Suprapubic skin (tissue), 4 donors: ENCODE results near the gene IL15RA. TPM values are rescaled to one million over a fixed set of nuclear protein-coding genes. Genes with fewer than 3 reads are reported as not detected.
A peak's percentile ranks its signal among the peaks of the same experiment; 100 is the strongest.
"Not testable (repeated sequence)": the region's sequence is repeated elsewhere in the genome, so short reads cannot be mapped to it uniquely, and the experiment has no call there.

Source experiments
- DNase-seq, 2 donors: peaks; one replicate each; pipeline ENCODE4 v3.0.0-alpha.2; 2019; ENCODE audit warnings: low spot score in 2 of 2
- H3K27ac ChIP-seq: fragments of 200-600 bp; sonication (generic); one replicate; pipeline ENCODE4 v1.5.1; 2019
- H3K27me3 ChIP-seq: fragments of 200-600 bp; sonication (generic); one replicate; pipeline ENCODE4 v1.5.1; 2019
- H3K36me3 ChIP-seq: fragments of 200-600 bp; sonication (generic); one replicate; pipeline ENCODE4 v1.5.1; 2019
- H3K4me1 ChIP-seq: fragments of 200-600 bp; sonication (generic); one replicate; pipeline ENCODE4 v1.5.1; 2019
- H3K4me3 ChIP-seq: fragments of 200-600 bp; sonication (generic); one replicate; pipeline ENCODE4 v1.5.1; 2019; ENCODE audit warnings: mild to moderate bottlenecking
- H3K9me3 ChIP-seq: fragments of 200-600 bp; sonication (generic); one replicate; pipeline ENCODE4 v1.5.1; 2019
- CTCF ChIP-seq, 2 donors: fragments of 200-600 bp in 1 of 2; fragments of 450-650 bp in 1 of 2; sonication (generic) in 1 of 2; IDR thresholded peaks; one replicate each; pipeline ENCODE4 v1.5.1; 2016 to 2019; ENCODE audit warnings: antibody characterized with exemption in 2 of 2, mild to moderate bottlenecking in 1 of 2, moderate library complexity in 1 of 2
- EP300 ChIP-seq: sonication (generic); formaldehyde crosslinking; IDR thresholded peaks from one replicate; pipeline ENCODE4 v1.6.1; 2017; ENCODE audit warnings: antibody characterized with exemption
- POLR2A ChIP-seq, 2 donors: fragments of 450-650 bp; IDR thresholded peaks; one replicate each; pipeline ENCODE4 v1.6.1; 2017; ENCODE audit warnings: antibody characterized with exemption in 2 of 2, mild to moderate bottlenecking in 2 of 2, moderate library complexity in 2 of 2
- POLR2AphosphoS5 ChIP-seq, 3 donors: sonication (generic); formaldehyde crosslinking; IDR thresholded peaks; one replicate each; pipeline ENCODE4 v1.6.1; 2017; ENCODE audit warnings: antibody characterized with exemption in 3 of 3
- WGBS: methylation state at CpG from one replicate; pipeline ENCODE4 v1.1.5; 2018; 5-methylcytosine and 5-hydroxymethylcytosine counted together
- total RNA-seq, 4 donors: library from RNA; depleted of rRNA; stranded (reverse); fragments of >200 nt; gene quantifications; one replicate each; pipeline ENCODE4 v1.1.0, GENCODE V29; 2016

IL15RA gene
- total RNA-seq, 4 donors from 2014 or later, result 14.1 to 26.5 (median 16.4) TPM

DNA sequence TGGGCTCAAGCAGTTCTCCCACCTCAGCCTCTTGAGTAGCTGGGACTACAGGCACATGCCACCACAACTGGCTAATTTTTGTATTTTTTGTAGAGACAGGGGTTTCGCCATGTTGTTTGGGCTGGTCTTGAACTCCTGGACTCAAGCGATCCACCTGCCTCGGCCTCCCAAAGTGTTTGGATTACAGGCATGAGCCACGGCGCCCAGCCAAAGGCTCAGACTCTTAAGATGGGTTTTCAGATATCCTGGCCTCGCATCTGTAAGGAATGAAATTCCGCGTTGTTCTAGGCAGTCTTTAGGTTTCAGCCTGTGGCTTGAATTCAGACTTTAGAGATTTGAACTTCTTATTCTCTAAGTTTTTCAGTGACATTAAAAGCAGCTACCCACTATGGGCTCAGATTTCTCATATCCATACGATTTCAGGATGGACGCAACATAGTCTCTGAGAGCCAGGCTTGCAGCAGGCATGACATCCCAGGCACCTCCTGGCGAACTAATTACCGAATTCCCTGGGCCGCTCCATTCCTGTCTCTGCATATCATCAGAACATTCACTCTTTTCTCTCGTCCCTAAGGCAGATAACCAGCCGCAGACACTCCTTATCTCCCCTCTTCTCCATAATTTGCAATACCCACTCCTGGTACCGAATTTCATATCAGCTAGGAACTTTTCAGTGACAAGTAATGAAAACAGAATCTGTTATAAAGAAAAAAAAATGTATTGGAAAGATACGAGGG, 29.7 kb downstream of the IL15RA start:
- no peak overlapping the region for H3K27ac ChIP-seq
- H3K4me3 ChIP-seq, result no peak overlapping the region
- H3K36me3 ChIP-seq, result peaks cover 2% of the 10 kb centered on the region
- no peaks in the 10 kb centered on the region for H3K9me3 ChIP-seq
- no peak for DNase-seq
- no peak for TF ChIP-seq EP300
- H3K4me1 ChIP-seq, result peaks cover 54% of the 10 kb centered on the region
- 94% methylated on average over 17 of the region's 17 CpGs for WGBS
- no peaks in the 10 kb centered on the region for H3K27me3 ChIP-seq

DNA sequence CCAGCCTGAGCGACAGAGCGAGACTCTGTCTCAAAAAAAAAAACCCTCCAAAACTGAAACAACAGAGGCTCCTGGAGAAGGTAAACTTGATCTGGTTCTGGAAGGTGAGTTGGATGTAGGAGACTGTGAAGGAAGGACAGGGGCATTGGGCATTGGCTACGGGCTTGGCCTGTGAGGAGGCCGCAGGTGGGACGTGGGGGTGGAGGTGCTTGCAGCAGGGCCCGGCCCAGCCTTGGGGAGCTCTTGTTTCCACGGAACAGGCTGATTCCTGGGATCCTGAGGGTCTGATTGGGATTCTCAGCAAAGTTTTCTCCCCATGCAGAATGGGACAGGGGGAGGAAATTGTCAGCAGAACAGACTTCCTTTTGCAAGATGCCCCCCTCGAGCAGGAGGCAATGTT, 30.6 kb downstream of the IL15RA start:
- 85% methylated on average over 8 of the region's 8 CpGs for WGBS
- no peaks in the 10 kb centered on the region for H3K9me3 ChIP-seq
- no peaks in the 10 kb centered on the region for H3K27me3 ChIP-seq
- H3K27ac ChIP-seq, result no peak overlapping the region
- H3K36me3 ChIP-seq, result no peaks in the 10 kb centered on the region
- DNase-seq, result no peak
- H3K4me1 ChIP-seq, result peaks cover 60% of the 10 kb centered on the region
- TF ChIP-seq CTCF (IDR thresholded peaks at IDR 0.05) (no peak), POLR2AphosphoS5 (IDR thresholded peaks at IDR 0.05) (no peak), POLR2A (IDR thresholded peaks at IDR 0.05) (no peak), EP300 (no peak)
- no peak overlapping the region for H3K4me3 ChIP-seq

DNA sequence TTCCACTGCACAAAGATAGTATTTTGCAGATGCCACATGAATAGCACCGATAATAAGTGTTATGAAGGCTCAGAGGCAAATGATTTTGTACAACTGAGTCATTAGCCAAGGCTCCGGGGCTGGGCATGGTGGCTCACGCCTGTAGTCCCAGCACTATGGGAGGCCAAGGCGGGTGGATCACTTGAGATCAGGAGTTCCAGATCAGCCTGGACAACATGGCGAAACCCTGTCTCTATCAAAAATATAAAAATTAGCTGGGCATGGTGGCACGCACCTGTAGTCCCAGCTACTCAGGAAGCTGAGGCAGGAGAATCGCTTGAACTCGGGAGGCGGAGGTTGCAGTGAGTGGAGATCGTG, 30.9 kb downstream of the IL15RA start:
- H3K4me3 ChIP-seq, H3K36me3 ChIP-seq, H3K27me3 ChIP-seq, H3K9me3 ChIP-seq, DNase-seq: not testable (repeated sequence)
- Histone ChIP-seq H3K4me1 (peaks cover 60% of the 10 kb centered on the region), H3K27ac (peak overlapping the region; percentile 84)
- 87% methylated on average over 10 of the region's 10 CpGs for WGBS

DNA sequence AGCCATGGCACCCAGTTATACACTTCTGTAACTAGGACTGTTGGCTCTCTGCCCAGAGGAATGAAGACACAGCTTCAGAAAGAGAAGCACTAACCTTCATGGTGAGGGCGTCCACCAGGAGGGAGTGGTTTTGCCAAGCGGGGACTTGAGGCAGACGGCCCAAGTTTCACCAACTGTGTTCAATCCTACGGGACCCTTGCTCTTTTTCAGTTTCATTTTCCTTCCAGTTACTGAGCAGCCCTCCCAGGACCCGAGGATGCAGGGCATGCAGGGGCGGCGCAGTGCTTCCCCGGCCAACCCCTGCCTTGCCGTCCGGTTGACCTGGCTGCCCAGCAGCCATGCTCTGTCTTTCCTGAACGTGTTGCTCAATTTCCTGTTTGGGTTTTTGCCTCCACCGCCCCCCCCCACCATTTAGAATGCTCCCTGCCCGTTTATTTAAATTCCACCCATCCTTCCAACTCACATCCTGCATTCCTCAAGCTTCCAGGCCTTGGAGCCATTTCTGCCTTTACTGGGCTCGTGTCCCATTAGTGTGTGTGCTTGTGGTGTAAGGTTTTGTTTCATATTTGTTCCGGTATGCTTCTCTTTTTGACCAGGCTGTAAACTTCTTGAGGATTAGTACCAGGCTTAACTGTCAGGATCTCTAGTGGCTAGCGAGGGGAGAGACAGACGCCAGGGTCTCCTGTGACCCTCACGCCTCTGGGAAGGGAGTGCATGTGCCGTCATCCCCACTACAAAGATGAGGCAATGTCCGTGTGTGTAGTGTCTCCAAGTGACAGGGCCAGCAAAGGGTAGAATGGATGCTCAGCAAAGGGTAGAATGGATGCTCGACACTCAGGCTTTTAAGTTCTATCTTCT, 31.6 kb downstream of the IL15RA start:
- H3K4me1 ChIP-seq, result peaks cover 60% of the 10 kb centered on the region
- peak overlapping the region; percentile 29 for H3K4me3 ChIP-seq

GRCh38 chr10:5945190-5945509, 32.2 kb downstream of the IL15RA start:
- Histone ChIP-seq H3K27ac (peak overlapping the region; percentile 84), H3K36me3 (no peaks in the 10 kb centered on the region), H3K4me3 (peak overlapping the region; percentile 29), H3K4me1 (peaks cover 57% of the 10 kb centered on the region), H3K27me3 (no peaks in the 10 kb centered on the region), H3K9me3 (no peaks in the 10 kb centered on the region)
- 67% methylated on average over 9 of the region's 9 CpGs for WGBS
- TF ChIP-seq EP300, result no peak
- TF ChIP-seq POLR2AphosphoS5 (IDR thresholded peaks at IDR 0.05), result no peak
- no peak for TF ChIP-seq POLR2A (IDR thresholded peaks at IDR 0.05)
- TF ChIP-seq CTCF (IDR thresholded peaks at IDR 0.05), result no peak
- DNase-seq, result no peak

More for the DNA sequence above, 31.6 kb downstream of the IL15RA start:
- no peak for TF ChIP-seq CTCF (IDR thresholded peaks at IDR 0.05)
- no peak for TF ChIP-seq POLR2A (IDR thresholded peaks at IDR 0.05)
- peak in 1 of 3 donors; percentile 7 for TF ChIP-seq POLR2AphosphoS5 (IDR thresholded peaks at IDR 0.05)
- TF ChIP-seq EP300, result no peak
- 12% methylated on average over 20 of the region's 21 CpGs for WGBS
- H3K9me3 ChIP-seq, result no peaks in the 10 kb centered on the region
- DNase-seq, result peak in 1 of 2 donors; percentile 83
- no peaks in the 10 kb centered on the region for H3K27me3 ChIP-seq
- no peaks in the 10 kb centered on the region for H3K36me3 ChIP-seq
- peak overlapping the region; percentile 84 for H3K27ac ChIP-seq

- Histone ChIP-seq H3K9me3 (no peaks in the 10 kb centered on the region), H3K27ac (peak overlapping the region; percentile 84), H3K4me1 (peaks cover 56% of the 10 kb centered on the region), H3K27me3 (no peaks in the 10 kb centered on the region), H3K4me3 (no peak overlapping the region), H3K36me3 (no peaks in the 10 kb centered on the region)
- DNase-seq, result peak; percentile 89 to 93
- TF ChIP-seq CTCF (IDR thresholded peaks at IDR 0.05) (no peak), POLR2AphosphoS5 (IDR thresholded peaks at IDR 0.05) (peak in 2 of 3 donors; percentile 34 to 65)
- 45% methylated on average over 7 of the region's 7 CpGs for WGBS
Measured at GRCh38 chr10:5944389-5945189, 32.8 kb downstream of the IL15RA start.
